SK-N-SH (cell line): ENCODE results near the gene IL1RL2. TPM values are rescaled to one million over a fixed set of nuclear protein-coding genes. Genes with fewer than 3 reads are reported as not detected.

Source experiments
- CTCF ChIA-PET: fragments of 300-600, 350-600 bp; formaldehyde crosslinking; extraction: SDS; loops from one replicate; lab custom pipeline; 2021; lab: Yijun Ruan, JAX
- POLR2A ChIA-PET: fragments of 350-600 bp; sonication (Branson Sonifier 250); formaldehyde crosslinking; extraction: SDS; loops from one replicate; lab custom pipeline; 2020; ENCODE audit warnings: antibody characterized with exemption, inconsistent platforms; lab: Yijun Ruan, JAX
- DNase-seq: peaks from one replicate; pipeline ENCODE4 v3.0.0; 2012
- H2AFZ ChIP-seq: fragments of 200-600 bp; sonication (generic); 2 replicates; pipeline ENCODE4 v1.8.1; 2016; ENCODE audit warnings: antibody characterized with exemption, mild to moderate bottlenecking, low read depth
- H3F3A ChIP-seq: fragments of 200-600 bp; sonication (generic); replicated peaks from 2 replicates; pipeline ENCODE3; 2016; ENCODE audit warnings: antibody characterized with exemption, mild to moderate bottlenecking; ENCODE audit not compliant: insufficient read depth
- H3K27ac ChIP-seq, 2 experiments: fragments of 200-500 bp in 1 of 2; fragments of 200-600 bp in 1 of 2; sonication (Bioruptor generic) in 1 of 2; sonication (generic), shearing (Covaris generic) in 1 of 2; 2 replicates each; pipeline versions ENCODE4 v1.5.1 to v1.6.1; 2014 to 2016; ENCODE audit warnings: low read depth in 2 of 2, inconsistent platforms in 1 of 2, low read length in 1 of 2, mild to moderate bottlenecking in 1 of 2, mixed read lengths in 1 of 2
- H3K27me3 ChIP-seq: fragments of 200-600 bp; sonication (generic), shearing (Covaris generic); 2 replicates; pipeline ENCODE4 v1.6.1; 2016; ENCODE audit warnings: mixed run types; ENCODE audit not compliant: insufficient read depth
- H3K36me3 ChIP-seq, 2 experiments: fragments of 200-500 bp in 1 of 2; fragments of 200-600 bp in 1 of 2; sonication (Bioruptor generic) in 1 of 2; sonication (generic) in 1 of 2; replicated peaks in 1 of 2; 2 replicates each; pipeline versions ENCODE3 to v1.5.1; 2014 to 2016; ENCODE audit warnings: low read length in 1 of 2, mild to moderate bottlenecking in 1 of 2; ENCODE audit not compliant: insufficient read depth in 2 of 2, control insufficient read depth in 1 of 2
- H3K4me1 ChIP-seq, 2 experiments: fragments of 200-500 bp in 1 of 2; fragments of 200-600 bp in 1 of 2; sonication (Bioruptor generic) in 1 of 2; sonication (generic), shearing (Covaris generic) in 1 of 2; 2 replicates each; pipeline versions ENCODE4 v1.5.1 to v1.6.1; 2014 to 2016; ENCODE audit warnings: low read depth in 1 of 2, low read length in 1 of 2, mixed run types in 1 of 2; ENCODE audit not compliant: insufficient read depth in 2 of 2, control insufficient read depth in 1 of 2
- H3K4me2 ChIP-seq: fragments of 200-600 bp; sonication (generic), shearing (Covaris generic); 2 replicates; pipeline ENCODE4 v1.6.1; 2017; ENCODE audit warnings: mixed run types
- H3K4me3 ChIP-seq, 2 experiments: fragments of 200-500 bp in 1 of 2; fragments of 200-600 bp in 1 of 2; sonication (Bioruptor generic) in 1 of 2; sonication (generic), shearing (Covaris generic) in 1 of 2; 2 replicates each; pipeline versions ENCODE4 v1.5.1 to v1.8.1; 2014 to 2016; ENCODE audit warnings: low read depth in 2 of 2, inconsistent platforms in 1 of 2, low read length in 1 of 2, mild to moderate bottlenecking in 1 of 2, mixed read lengths in 1 of 2, moderate library complexity in 1 of 2
- H3K79me2 ChIP-seq: fragments of 200-600 bp; sonication (generic); 2 replicates; pipeline ENCODE4 v1.8.1; 2017; ENCODE audit warnings: mild to moderate bottlenecking; ENCODE audit not compliant: insufficient read depth
- H3K9ac ChIP-seq: fragments of 200-600 bp; sonication (generic); 2 replicates; pipeline ENCODE4 v1.6.1; 2017; ENCODE audit warnings: mixed run types
- H3K9me2 ChIP-seq: fragments of 200-600 bp; sonication (generic); 2 replicates; pipeline ENCODE4 v1.6.1; 2017; ENCODE audit warnings: mixed run types
- H3K9me3 ChIP-seq: fragments of 200-600 bp; sonication (generic); 2 replicates; pipeline ENCODE4 v1.6.1; 2017; ENCODE audit warnings: mixed run types, mild to moderate bottlenecking, moderate library complexity
- H4K20me1 ChIP-seq: fragments of 200-600 bp; sonication (generic); 2 replicates; pipeline ENCODE4 v1.6.1; 2017; ENCODE audit warnings: mild to moderate bottlenecking, mixed run types; ENCODE audit not compliant: insufficient read depth
- CHD2 ChIP-seq: fragments of 150-350 bp; IDR thresholded peaks from 2 replicates; pipeline ENCODE4 v1.6.1; 2018; ENCODE audit warnings: low read length; ENCODE audit not compliant: partially characterized antibody
- EZH2phosphoT487 ChIP-seq: fragments of 200-600 bp; sonication (generic); IDR thresholded peaks from 2 replicates; pipeline ENCODE4 v1.6.1; 2017; ENCODE audit warnings: low read depth, mixed run types, mild to moderate bottlenecking, antibody characterized with exemption, moderate library complexity, borderline replicate concordance
- FOSL2 ChIP-seq: IDR thresholded peaks from 2 replicates; pipeline ENCODE4 v1.4.0; 2012; ENCODE audit warnings: low read depth, mild to moderate bottlenecking, moderate library complexity, borderline replicate concordance
- FOXJ3 ChIP-seq: sonication (generic); formaldehyde crosslinking; IDR thresholded peaks from 2 replicates; pipeline ENCODE4 v1.5.1; 2020; ENCODE audit warnings: mild to moderate bottlenecking, missing genetic modification reagents
- GATA2 ChIP-seq: sonication (generic); formaldehyde crosslinking; IDR thresholded peaks from 2 replicates; pipeline ENCODE4 v1.5.0; 2020; ENCODE audit warnings: mild to moderate bottlenecking, missing genetic modification reagents
- MEF2A ChIP-seq: IDR thresholded peaks from 2 replicates; pipeline ENCODE4 v1.4.0; 2012; ENCODE audit warnings: low read depth, borderline replicate concordance
- NFIC ChIP-seq: IDR thresholded peaks from 2 replicates; pipeline ENCODE4 v1.4.0; 2012; ENCODE audit warnings: borderline replicate concordance
- NRF1 ChIP-seq: IDR thresholded peaks from 2 replicates; pipeline ENCODE4 v1.6.1; 2012; ENCODE audit warnings: low read depth, mild to moderate bottlenecking, low read length
- PBX3 ChIP-seq: IDR thresholded peaks from 2 replicates; pipeline ENCODE4; 2012
- POLR2AphosphoS5 ChIP-seq: IDR thresholded peaks from 2 replicates; pipeline ENCODE4 v1.6.1; 2012; ENCODE audit warnings: low read depth, low read length
- RAD21 ChIP-seq: IDR thresholded peaks from 2 replicates; pipeline ENCODE4 v1.6.1; 2012; ENCODE audit warnings: mild to moderate bottlenecking, low read length
- RCOR1 ChIP-seq: fragments of 150-350 bp; IDR thresholded peaks from 2 replicates; pipeline ENCODE4 v1.6.1; 2017; ENCODE audit warnings: antibody characterized with exemption, low read length
- REST ChIP-seq: IDR thresholded peaks from 2 replicates; pipeline ENCODE4 v1.6.1; 2012; ENCODE audit warnings: mild to moderate bottlenecking, low read depth, low read length, moderate library complexity
- RXRA ChIP-seq: IDR thresholded peaks from 2 replicates; pipeline ENCODE4 v1.4.0; 2012; ENCODE audit warnings: low read depth, mild to moderate bottlenecking, borderline replicate concordance
- USF1 ChIP-seq: IDR thresholded peaks from 2 replicates; pipeline ENCODE4 v1.4.0; 2012; ENCODE audit warnings: low read depth, borderline replicate concordance
- USF2 ChIP-seq: fragments of 150-350 bp; IDR thresholded peaks from 2 replicates; pipeline ENCODE4 v1.6.1; 2017; ENCODE audit warnings: antibody characterized with exemption, low read length, low read depth, borderline replicate concordance
- YY1 ChIP-seq: IDR thresholded peaks from 2 replicates; pipeline ENCODE4 v1.4.0; 2012; ENCODE audit warnings: low read depth, mild to moderate bottlenecking
- ZBTB33 ChIP-seq: IDR thresholded peaks from 2 replicates; pipeline ENCODE4 v1.4.0; 2012; ENCODE audit warnings: low read depth, borderline replicate concordance
- WGBS: methylation state at CpG from one replicate; pipeline ENCODE4 v1.1.6; 2017; ENCODE audit warnings: low lambda C conversion rate; 5-methylcytosine and 5-hydroxymethylcytosine counted together
- polyA plus RNA-seq, 3 experiments: library from polyadenylated mRNA; depleted of rRNA; stranded (reverse); fragments of >200 nt; gene quantifications; 2 replicates each; pipeline ENCODE4 v1.2.3, GENCODE V29; 2012

IL1RL2 gene
- polyA plus RNA-seq, 1 of the 3 experiments (the other 2 are of a cell fraction): 0.05 TPM

GRCh38 chr2:102264952-102265351, 78.1 kb downstream of the IL1RL2 start:
- ChIA-PET POLR2A (no interaction called here), CTCF (interaction anchor here (5.1 kb wide), 1 partner anchor 24 kb away, joined by 18 read pairs; no protein-coding TSS in a partner anchor)
- no peak overlapping the region for H3K4me3 ChIP-seq
- no peak overlapping the region for H2AFZ ChIP-seq
- WGBS: 48% methylated on average over 2 of the region's 2 CpGs
- H3K4me2 ChIP-seq: no peak overlapping the region
- no peaks in the 10 kb centered on the region for H4K20me1 ChIP-seq
- DNase-seq: no peak
- H3K9me3 ChIP-seq: no peaks in the 10 kb centered on the region
- H3K9me2 ChIP-seq: no peaks in the 10 kb centered on the region
- H3K27ac ChIP-seq: no peak overlapping the region
- peaks cover 43% of the 10 kb centered on the region for H3K27me3 ChIP-seq
- H3K36me3 ChIP-seq: no peaks in the 10 kb centered on the region
- no peaks in the 10 kb centered on the region for H3K79me2 ChIP-seq
- TF ChIP-seq FOSL2: no peak
- TF ChIP-seq NRF1: no peak
- TF ChIP-seq FOXJ3 (CRISPR knock-in tag): no peak
- TF ChIP-seq USF2: no peak
- TF ChIP-seq PBX3: no peak
- TF ChIP-seq CHD2: no peak
- TF ChIP-seq RXRA: no peak
- TF ChIP-seq YY1: no peak
- H3K4me1 ChIP-seq: no peaks in the 10 kb centered on the region
- H3K9ac ChIP-seq: no peak overlapping the region
- H3F3A ChIP-seq: no peaks in the 10 kb centered on the region

- no peaks in the 10 kb centered on the region for H3K4me1 ChIP-seq
- H2AFZ ChIP-seq: no peak overlapping the region
- H3K9me2 ChIP-seq: no peaks in the 10 kb centered on the region
- CTCF ChIA-PET: interaction anchor here (1.6 to 5.1 kb wide), 2 partner anchors 15 to 26 kb away, joined by 4 to 18 read pairs; no protein-coding TSS in a partner anchor
- no peaks in the 10 kb centered on the region for H3K36me3 ChIP-seq
- peaks cover 48% of the 10 kb centered on the region for H3K27me3 ChIP-seq
- H3F3A ChIP-seq: no peaks in the 10 kb centered on the region
- 0% methylated on average over 1 of the region's 1 CpG for WGBS
- H4K20me1 ChIP-seq: no peaks in the 10 kb centered on the region
- H3K79me2 ChIP-seq: no peaks in the 10 kb centered on the region
- H3K9me3 ChIP-seq: no peaks in the 10 kb centered on the region
- TF ChIP-seq ZBTB33: no peak
- TF ChIP-seq RAD21: no peak
- no peak for TF ChIP-seq FOXJ3 (CRISPR knock-in tag)
- TF ChIP-seq NFIC: no peak
- TF ChIP-seq USF1: no peak
- no peak for TF ChIP-seq REST
- no peak for TF ChIP-seq EZH2phosphoT487
- no peak for TF ChIP-seq POLR2AphosphoS5
- no peak for TF ChIP-seq MEF2A
- no peak for TF ChIP-seq RCOR1
- TF ChIP-seq YY1: no peak
- no peak for TF ChIP-seq RXRA
- no peak for TF ChIP-seq GATA2 (CRISPR knock-in tag)
- no peak overlapping the region for H3K4me3 ChIP-seq
- no peak for DNase-seq
- H3K9ac ChIP-seq: no peak overlapping the region
- no peak overlapping the region for H3K4me2 ChIP-seq
- no peak overlapping the region for H3K27ac ChIP-seq
- POLR2A ChIA-PET: no interaction called here
These were observed 79.4 kb downstream of the IL1RL2 start for GRCh38 chr2:102266204-102266603.
